Pulmonary artery endothelial cell (primary cell): Measurements from ENCODE around the gene RNF151. TPM values are rescaled to one million over a fixed set of nuclear protein-coding genes. Genes with fewer than 3 reads are reported as not detected.
"Not testable (repeated sequence)": the region's sequence is repeated elsewhere in the genome, so short reads cannot be mapped to it uniquely, and the experiment has no call there.

ENCODE experiments used
- DNase-seq: peaks from one replicate; pipeline ENCODE4 v3.0.0-alpha.2; 2011; ENCODE audit warnings: low read depth, low spot score
- total RNA-seq: library from RNA; depleted of rRNA; stranded (reverse); fragments of >200 nt; gene quantifications from 2 replicates; pipeline ENCODE4 v1.2.3, GENCODE V29; 2014

The RNF151 gene
- total RNA-seq, 1 donor from 2014 or later: not detected

- no peak for DNase-seq
These were observed 7.2 kb upstream of the RNF151 start, which contains the start of gene NDUFB10 for GRCh38 chr16:1959269-1960039. Gene NDUFB10 (plus strand): TSS chr16:1959538. CDS start chr16:1959625, 87 bp downstream.

- DNase-seq: no peak
These were observed 5.7 kb upstream of the RNF151 start for GRCh38 chr16:1960665-1961630.

- DNase-seq: no peak
These were observed 5.0 kb upstream of the RNF151 start for GRCh38 chr16:1961651-1962067.

GRCh38 chr16:1962161-1963153 lies 4.2 kb upstream of the RNF151 start:
- not testable (repeated sequence) for DNase-seq

- DNase-seq: no peak
These were observed 2.7 kb upstream of the RNF151 start for GRCh38 chr16:1963806-1964505.

- peak; percentile 97 for DNase-seq
These were observed 1.9 kb upstream of the RNF151 start, which contains the start of gene RPS2 for GRCh38 chr16:1964506-1965395. Gene RPS2 (minus strand): TSS chr16:1964826. CDS start chr16:1964625, 201 bp downstream.

GRCh38 chr16:1965396-1966001 lies 1.2 kb upstream of the RNF151 start:
- DNase-seq: no peak

GRCh38 chr16:1968146-1968953 lies 1.7 kb downstream of the RNF151 start:
- no peak for DNase-seq

GRCh38 chr16:1971796-1972489 lies 5.3 kb downstream of the RNF151 start, which contains the start of gene TBL3:
Gene TBL3 (plus strand): TSS chr16:1972053. CDS start chr16:1972165, 112 bp downstream.
- DNase-seq: peak; percentile 81

GRCh38 chr16:1972490-1972877 lies 5.8 kb downstream of the RNF151 start:
- DNase-seq: no peak

GRCh38 chr16:1973461-1974156 lies 7.0 kb downstream of the RNF151 start:
- DNase-seq: no peak

- DNase-seq: no peak
These were observed 7.8 kb downstream of the RNF151 start for GRCh38 chr16:1974157-1975070.

GRCh38 chr16:1975432-1976215 lies 9.0 kb downstream of the RNF151 start:
- no peak for DNase-seq

GRCh38 chr16:1976216-1976520 lies 9.5 kb downstream of the RNF151 start:
- no peak for DNase-seq
